ENCODE measurements around the gene TMA7B.

The TMA7B gene

GRCh38 chr22:39954584-39955055 lies 5.6 kb upstream of the TMA7B start:
- no peak for DNase-seq

GRCh38 chr22:39955675-39956074 lies 4.5 kb upstream of the TMA7B start:
- no peak for DNase-seq

GRCh38 chr22:39956932-39957664 lies 3.1 kb upstream of the TMA7B start:
- DNase-seq = no peak

- DNase-seq = no peak
These were observed 2.0 kb upstream of the TMA7B start for GRCh38 chr22:39958009-39958711.

- no peak for DNase-seq
These were observed 1.1 kb upstream of the TMA7B start for GRCh38 chr22:39958949-39959639.

GRCh38 chr22:39960791-39961746 lies 872 bp downstream of the TMA7B start:
- DNase-seq = no peak

- no peak for DNase-seq
These were observed 1.9 kb downstream of the TMA7B start for GRCh38 chr22:39962071-39962470.

GRCh38 chr22:39965748-39966147 lies 5.6 kb downstream of the TMA7B start:
- no peak for DNase-seq

GRCh38 chr22:39966470-39966869 lies 6.3 kb downstream of the TMA7B start:
- no peak for DNase-seq

GRCh38 chr22:39967103-39967829 lies 7.1 kb downstream of the TMA7B start:
- DNase-seq = no peak

- no peak for DNase-seq
These were observed 8.1 kb downstream of the TMA7B start for GRCh38 chr22:39967996-39968972.

GRCh38 chr22:39970742-39971141 lies 10.5 kb downstream of the TMA7B start:
- no peak for DNase-seq

- DNase-seq = no peak
These were observed 12.4 kb downstream of the TMA7B start for GRCh38 chr22:39972641-39973040.

GRCh38 chr22:39973656-39974055 lies 13.5 kb downstream of the TMA7B start:
- DNase-seq = no peak

GRCh38 chr22:39974065-39974464 lies 13.9 kb downstream of the TMA7B start:
- no peak for DNase-seq

- DNase-seq = no peak
These were observed 18.9 kb downstream of the TMA7B start for GRCh38 chr22:39979048-39979447.

GRCh38 chr22:39979458-39979857 lies 19.3 kb downstream of the TMA7B start:
- no peak for DNase-seq

GRCh38 chr22:39980596-39980995 lies 20.4 kb downstream of the TMA7B start:
- DNase-seq = no peak

- DNase-seq = no peak
These were observed 23.1 kb downstream of the TMA7B start for GRCh38 chr22:39983346-39983745.

GRCh38 chr22:39984006-39984405 lies 23.8 kb downstream of the TMA7B start:
- DNase-seq = no peak

- no peak for DNase-seq
These were observed 24.5 kb downstream of the TMA7B start for GRCh38 chr22:39984746-39985145.

Data from NCI-H2029 treated with DMSO at 0.1 percent for 48 hours (cell line).